PC-3 (cell line): ENCODE measurements around the gene STAT4. TPM values are rescaled to one million over a fixed set of nuclear protein-coding genes. Genes with fewer than 3 reads are reported as not detected.

Experiments
- ATAC-seq: fragments of 200-7000 bp; cut with Tn5 transposase; 2 replicates; pipeline ENCODE4 v1.9.1; 2020; ENCODE audit warnings: mild to moderate bottlenecking, moderate library complexity
- BruUV-seq: library from RNA; stranded (reverse); fragments of 400-500 nt; replicated peaks from 2 replicates; lab custom pipeline; 2021; lab: Mats Ljungman, UMichigan
- CTCF ChIA-PET: fragments of 300-600 bp; sonication (Branson Sonifier 250); formaldehyde crosslinking; loops from one replicate; lab custom pipeline; 2022; ENCODE audit warnings: antibody characterized with exemption; lab: Charles Lee
- POLR2A ChIA-PET: fragments of 300-600 bp; sonication (Branson Sonifier 250); formaldehyde crosslinking; loops from one replicate; lab custom pipeline; 2022; ENCODE audit warnings: antibody characterized with exemption; ENCODE audit not compliant: unreplicated experiment; lab: Charles Lee
- DNase-seq: peaks from one replicate; pipeline ENCODE4 v3.0.0-alpha.2; 2015
- H2AFZ ChIP-seq: fragments of 300-600 bp; sonication (generic); 2 replicates; pipeline ENCODE4 v1.6.0; 2016; ENCODE audit warnings: antibody characterized with exemption, low read length
- H3F3A ChIP-seq: fragments of 300-600 bp; sonication (generic); one replicate; pipeline ENCODE4 v1.6.0; 2017; ENCODE audit warnings: antibody characterized with exemption, low read length, control low read depth, mild to moderate bottlenecking; ENCODE audit not compliant: unreplicated experiment
- H3K27ac ChIP-seq: fragments of 300-600 bp; sonication (generic); 2 replicates; pipeline ENCODE4 v1.5.1; 2016; ENCODE audit warnings: mild to moderate bottlenecking, low read length
- H3K27me3 ChIP-seq: fragments of 300-600 bp; sonication (generic); 2 replicates; pipeline ENCODE4 v1.6.1; 2016; ENCODE audit warnings: low read length, mixed read lengths
- H3K36me3 ChIP-seq: fragments of 300-600 bp; sonication (generic); 2 replicates; pipeline ENCODE4 v1.6.1; 2016; ENCODE audit warnings: low read depth, mixed run types, low read length, mixed read lengths
- H3K4me1 ChIP-seq: fragments of 300-600 bp; sonication (generic); 2 replicates; pipeline ENCODE4 v1.5.1; 2016; ENCODE audit warnings: low read length; ENCODE audit not compliant: insufficient read depth
- H3K4me2 ChIP-seq: fragments of 300-600 bp; sonication (generic); 2 replicates; pipeline ENCODE4 v1.6.0; 2016; ENCODE audit warnings: low read length
- H3K4me3 ChIP-seq: fragments of 300-600 bp; sonication (generic); 2 replicates; pipeline ENCODE4 v1.5.1; 2016; ENCODE audit warnings: mild to moderate bottlenecking, low read length, mixed read lengths
- H3K79me2 ChIP-seq: fragments of 300-600 bp; sonication (generic); 2 replicates; pipeline ENCODE4 v1.6.1; 2017; ENCODE audit warnings: low read length, mixed read lengths
- H3K9ac ChIP-seq: fragments of 300-600 bp; sonication (generic); 2 replicates; pipeline ENCODE4 v1.6.0; 2016; ENCODE audit warnings: mild to moderate bottlenecking, low read length
- H3K9me2 ChIP-seq: fragments of 300-600 bp; sonication (generic); replicated peaks from 2 replicates; pipeline ENCODE4 v1.6.1; 2016; ENCODE audit warnings: mixed run types, low read length, mixed read lengths
- H3K9me3 ChIP-seq: fragments of 300-600 bp; sonication (generic); 2 replicates; pipeline ENCODE4 v1.6.1; 2016; ENCODE audit warnings: low read length, mixed read lengths
- H4K20me1 ChIP-seq: fragments of 300-600 bp; sonication (generic); 2 replicates; pipeline ENCODE4 v1.6.1; 2016; ENCODE audit warnings: low read length, mixed read lengths
- CTCF ChIP-seq: fragments of 300-600 bp; sonication (generic); conservative IDR thresholded peaks from 2 replicates; pipeline ENCODE4 v1.5.1; 2017; ENCODE audit warnings: antibody characterized with exemption, low read depth, mild to moderate bottlenecking, low read length
- EZH2 ChIP-seq: fragments of 300-600 bp; sonication (generic); IDR thresholded peaks from one replicate; pipeline ENCODE4 v1.6.1; 2017; ENCODE audit warnings: antibody characterized with exemption, mild to moderate bottlenecking, low read length; ENCODE audit not compliant: unreplicated experiment
- EZH2phosphoT487 ChIP-seq: fragments of 300-600 bp; sonication (generic); IDR thresholded peaks from 2 replicates; pipeline ENCODE4 v1.6.1; 2018; ENCODE audit warnings: mild to moderate bottlenecking, antibody characterized with exemption, low read length, borderline replicate concordance
- intact Hi-C: fragments of 100-400 bp; cut with micrococcal nuclease; formaldehyde crosslinking; loops from 2 replicates; pipeline ENCODE4 v1.9.0; 2023
- total RNA-seq: library from RNA; depleted of rRNA; stranded (reverse); fragments of >200 nt; gene quantifications from 2 replicates; pipeline ENCODE4 v1.2.3, GENCODE V29; 2014

Gene STAT4
- total RNA-seq, 1 experiment from 2014 or later: 1.6 TPM

DNA sequence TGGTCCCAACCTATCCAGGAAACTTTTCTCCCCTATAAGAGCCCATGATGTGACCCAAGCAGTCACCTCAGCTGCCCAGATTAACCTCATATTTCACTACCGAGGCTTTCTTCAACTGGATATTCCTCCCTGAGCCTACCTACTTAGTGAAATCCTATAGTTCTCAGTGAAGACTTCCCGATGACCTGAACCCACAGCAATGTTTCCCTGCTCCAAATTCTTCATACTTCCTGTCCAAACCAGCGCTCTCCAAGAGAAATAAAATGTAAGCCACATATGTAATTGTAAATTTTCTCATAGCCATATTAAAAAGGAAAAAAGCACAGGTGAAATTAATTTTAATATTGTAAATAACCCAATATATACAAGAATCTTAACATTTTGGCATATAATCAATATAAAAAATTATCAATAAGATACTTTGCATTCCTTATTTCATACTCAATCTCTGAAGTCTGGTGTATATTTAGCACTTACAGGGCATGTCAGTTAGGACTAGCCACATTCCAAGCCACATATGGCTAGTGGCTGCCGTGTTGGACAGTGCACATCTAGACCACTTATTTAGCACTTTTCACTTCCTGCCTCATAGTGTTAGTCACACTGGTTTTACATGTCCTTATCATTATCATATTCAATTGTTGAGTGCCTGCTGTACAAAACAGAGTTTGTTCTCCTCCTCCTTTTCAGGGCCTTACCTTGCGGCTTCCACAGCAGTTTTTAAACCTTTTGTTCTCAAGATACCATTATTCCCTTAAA, 1.9 kb upstream of the STAT4 start:
- no peaks in the 10 kb centered on the region for H3K79me2 ChIP-seq
- H3K9me2 ChIP-seq: no peaks in the 10 kb centered on the region
- no peaks in the 10 kb centered on the region for H3K27me3 ChIP-seq
- no peak overlapping the region for H3K4me3 ChIP-seq
- peaks cover 5% of the 10 kb centered on the region; the same call in 1 of the 2 replicates for H3K4me1 ChIP-seq
- no peak overlapping the region for H3K27ac ChIP-seq
- no peak overlapping the region for H2AFZ ChIP-seq
- intact Hi-C loops: loop anchor here (10.0 kb wide), 1 partner anchor 368 kb away; no protein-coding TSS in a partner anchor
- CTCF ChIA-PET: no interaction called here
- BruUV-seq: no TSS peak
- DNase-seq (no peak), ATAC-seq (no peak)
- H3K4me2 ChIP-seq: no peak overlapping the region
- H3K9ac ChIP-seq: no peak overlapping the region
- H3K9me3 ChIP-seq: no peaks in the 10 kb centered on the region
- no peaks in the 10 kb centered on the region for H3F3A ChIP-seq
- no peaks in the 10 kb centered on the region for H3K36me3 ChIP-seq
- POLR2A ChIA-PET: no interaction called here
- H4K20me1 ChIP-seq: no peaks in the 10 kb centered on the region
- TF ChIP-seq EZH2 (no peak), EZH2phosphoT487 (no peak), CTCF (no peak)

GRCh38 chr2:191151331-191151730, 537 bp upstream of the STAT4 start:
- H3K9me2 ChIP-seq: no peaks in the 10 kb centered on the region
- no peaks in the 10 kb centered on the region for H3F3A ChIP-seq
- CTCF ChIA-PET: interaction anchor here (1.4 kb wide), 1 partner anchor 99 kb away, joined by 5 read pairs; no protein-coding TSS in a partner anchor
- no peaks in the 10 kb centered on the region for H3K79me2 ChIP-seq
- BruUV-seq: no TSS peak
- H3K4me1 ChIP-seq: peaks cover 5% of the 10 kb centered on the region; the same call in 1 of the 2 replicates
- H4K20me1 ChIP-seq: no peaks in the 10 kb centered on the region
- ATAC-seq: no peak
- H3K27me3 ChIP-seq: no peaks in the 10 kb centered on the region
- POLR2A ChIA-PET: no interaction called here
- H3K27ac ChIP-seq: no peak overlapping the region
- peak overlapping the region; percentile 97 for H2AFZ ChIP-seq
- no peak overlapping the region for H3K9ac ChIP-seq
- no peaks in the 10 kb centered on the region for H3K36me3 ChIP-seq
- peak overlapping the region; percentile 71 for H3K4me3 ChIP-seq
- DNase-seq: no peak
- TF ChIP-seq CTCF: no peak
- TF ChIP-seq EZH2: no peak
- TF ChIP-seq EZH2phosphoT487: no peak
- intact Hi-C loops: loop anchor here (10.0 kb wide), 1 partner anchor 367 kb away; no protein-coding TSS in a partner anchor
- no peaks in the 10 kb centered on the region for H3K9me3 ChIP-seq
- peak overlapping the region; percentile 88 for H3K4me2 ChIP-seq

- Histone ChIP-seq H3F3A (no peaks in the 10 kb centered on the region), H4K20me1 (no peaks in the 10 kb centered on the region), H3K79me2 (no peaks in the 10 kb centered on the region), H3K9me3 (no peaks in the 10 kb centered on the region), H3K27ac (no peak overlapping the region), H3K4me1 (peaks cover 5% of the 10 kb centered on the region; the same call in 1 of the 2 replicates), H3K9ac (peak overlapping the region; percentile 11; the same call in 1 of the 2 replicates), H2AFZ (peak overlapping the region; percentile 97), H3K9me2 (no peaks in the 10 kb centered on the region), H3K4me2 (peak overlapping the region; percentile 88), H3K27me3 (no peaks in the 10 kb centered on the region), H3K4me3 (peak overlapping the region; percentile 71), H3K36me3 (no peaks in the 10 kb centered on the region)
- no TSS peak for BruUV-seq
- DNase-seq (no peak), ATAC-seq (peak; percentile 48)
- CTCF ChIA-PET: interaction anchor here (0.6 to 1.4 kb wide), 2 partner anchors 98 to 216 kb away, joined by 4 to 5 read pairs; no protein-coding TSS in a partner anchor
- no peak for TF ChIP-seq EZH2phosphoT487
- no peak for TF ChIP-seq EZH2
- no peak for TF ChIP-seq CTCF
- intact Hi-C loops: loop anchor here (10.0 kb wide), 1 partner anchor 365 kb away; no protein-coding TSS in a partner anchor
- POLR2A ChIA-PET: interaction anchor here (0.6 to 0.7 kb wide), 2 partner anchors 102 to 141 kb away, joined by 3 to 4 read pairs; no protein-coding TSS in a partner anchor
These were observed 579 bp downstream of the STAT4 start for GRCh38 chr2:191150230-191150599.
